ENCODE data around the gene SLC13A4.
"Not testable (repeated sequence)": the region's sequence is repeated elsewhere in the genome, so short reads cannot be mapped to it uniquely, and the experiment has no call there.

Gene SLC13A4

DNA sequence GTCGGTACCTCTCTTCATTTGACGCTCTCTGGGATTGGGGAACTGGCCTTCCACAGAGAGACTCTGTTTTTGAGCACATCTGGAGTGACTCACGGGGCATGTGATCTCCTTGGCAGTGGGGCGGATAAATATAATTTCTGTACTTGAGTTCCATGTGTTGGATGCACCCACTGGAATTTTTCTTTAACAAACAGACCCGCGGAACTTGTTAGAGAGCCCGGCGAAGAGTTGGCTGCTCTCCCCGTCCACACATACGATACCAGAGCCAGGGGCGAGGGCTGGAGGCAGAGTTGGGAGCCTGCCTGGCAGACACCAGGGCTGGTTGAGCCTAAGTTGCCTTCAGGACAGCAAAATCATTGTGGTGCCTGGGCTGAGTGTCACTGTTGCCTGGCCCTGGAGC, 20.8 kb upstream of the SLC13A4 start, which contains the start of gene FAM180A:
FAM180A (minus strand) TSS at position 44 of the 400 bp plus-strand sequence. CDS start 233 bp downstream, outside the sequence.
- peak; percentile 74 for DNase-seq

- DNase-seq = no peak
Measured at GRCh38 chr7:135747366-135747765, 19.4 kb upstream of the SLC13A4 start.

- peak; percentile 22 for DNase-seq
Measured at GRCh38 chr7:135745703-135746312, 17.8 kb upstream of the SLC13A4 start.

DNA sequence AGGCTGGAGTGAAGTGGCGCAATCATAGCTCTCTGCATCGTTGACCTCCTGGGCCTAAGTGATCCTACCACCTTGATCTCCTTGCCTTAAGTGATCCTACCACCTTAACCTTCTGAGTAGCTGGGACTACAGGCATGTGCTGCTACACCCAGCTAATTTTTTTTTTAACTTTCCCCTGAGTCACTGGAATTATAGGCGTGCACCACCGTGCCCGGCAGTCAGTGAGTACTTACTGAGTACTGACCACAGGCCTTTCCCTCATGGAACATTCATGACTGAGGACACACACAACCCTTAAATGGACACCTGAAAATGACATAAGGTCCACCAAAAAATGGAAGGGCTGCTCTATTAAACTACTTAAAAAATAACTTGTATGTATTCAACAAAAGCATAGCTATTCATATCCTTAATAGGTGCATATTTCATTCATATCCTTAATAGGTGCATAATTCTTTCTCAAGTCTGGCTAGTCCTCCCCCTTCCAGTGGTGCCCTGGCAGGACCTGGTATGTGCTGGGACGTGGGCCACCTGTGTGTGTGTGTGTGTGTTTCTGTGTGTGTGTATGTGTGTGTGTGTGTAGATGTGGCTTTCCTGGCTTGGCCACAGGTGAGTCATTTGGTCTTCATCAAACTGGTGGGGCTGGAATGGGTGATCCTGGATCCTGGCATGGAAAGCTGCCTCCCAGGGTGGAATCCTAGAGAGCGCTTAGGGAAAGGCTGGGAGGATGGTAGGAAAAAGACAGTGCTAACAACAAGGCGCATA, 17.1 kb upstream of the SLC13A4 start:
- no peak for DNase-seq

GRCh38 chr7:135743907-135744731, 16.1 kb upstream of the SLC13A4 start:
- DNase-seq = peak; percentile 75

DNA sequence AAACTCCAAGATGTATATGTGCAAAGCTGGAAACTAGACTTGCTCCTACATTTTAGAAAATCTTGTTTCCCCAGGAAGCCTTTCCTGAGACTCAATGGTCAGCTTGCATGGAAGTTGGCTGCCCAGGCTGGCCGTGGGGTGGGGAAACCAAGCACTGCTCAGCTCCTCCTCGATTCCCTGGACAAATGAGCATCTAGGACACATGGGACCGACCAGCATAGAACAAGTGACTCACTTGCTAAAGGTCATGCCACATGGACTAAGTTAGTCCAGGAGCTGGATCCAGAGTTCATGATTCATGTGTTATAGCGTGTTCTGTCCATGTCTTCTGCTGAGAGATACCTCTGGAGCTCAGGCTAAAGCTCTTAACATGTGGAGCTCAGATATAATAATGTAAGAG, 14.4 kb upstream of the SLC13A4 start:
- no peak for DNase-seq

DNA sequence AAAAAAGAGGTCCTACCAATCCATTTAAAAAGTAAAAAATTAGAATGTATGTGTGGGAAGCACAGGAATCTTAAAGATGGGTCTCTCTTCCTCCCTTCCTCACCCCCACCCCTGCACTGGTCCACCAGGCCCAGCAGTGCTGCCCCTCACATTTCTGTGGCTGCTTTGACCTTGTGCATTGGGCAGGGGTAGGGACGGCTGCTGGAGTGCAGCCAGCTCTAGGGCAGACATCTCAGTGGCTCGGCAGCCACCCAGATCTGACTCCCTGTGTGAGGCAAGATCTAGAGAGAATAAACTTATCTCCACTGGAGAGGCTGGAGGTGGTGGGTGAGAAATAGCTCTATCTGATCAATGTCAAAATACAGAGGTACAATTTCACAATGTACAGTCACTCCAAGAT, 13.9 kb upstream of the SLC13A4 start:
- DNase-seq = no peak

- DNase-seq = no peak
Measured at GRCh38 chr7:135740889-135741288, 12.9 kb upstream of the SLC13A4 start.

GRCh38 chr7:135737306-135737647, 9.3 kb upstream of the SLC13A4 start:
- DNase-seq = not testable (repeated sequence)

- DNase-seq = no peak
Measured at GRCh38 chr7:135736586-135737305, 8.8 kb upstream of the SLC13A4 start.

- no peak for DNase-seq
Measured at GRCh38 chr7:135734343-135734689, 6.3 kb upstream of the SLC13A4 start.

DNA sequence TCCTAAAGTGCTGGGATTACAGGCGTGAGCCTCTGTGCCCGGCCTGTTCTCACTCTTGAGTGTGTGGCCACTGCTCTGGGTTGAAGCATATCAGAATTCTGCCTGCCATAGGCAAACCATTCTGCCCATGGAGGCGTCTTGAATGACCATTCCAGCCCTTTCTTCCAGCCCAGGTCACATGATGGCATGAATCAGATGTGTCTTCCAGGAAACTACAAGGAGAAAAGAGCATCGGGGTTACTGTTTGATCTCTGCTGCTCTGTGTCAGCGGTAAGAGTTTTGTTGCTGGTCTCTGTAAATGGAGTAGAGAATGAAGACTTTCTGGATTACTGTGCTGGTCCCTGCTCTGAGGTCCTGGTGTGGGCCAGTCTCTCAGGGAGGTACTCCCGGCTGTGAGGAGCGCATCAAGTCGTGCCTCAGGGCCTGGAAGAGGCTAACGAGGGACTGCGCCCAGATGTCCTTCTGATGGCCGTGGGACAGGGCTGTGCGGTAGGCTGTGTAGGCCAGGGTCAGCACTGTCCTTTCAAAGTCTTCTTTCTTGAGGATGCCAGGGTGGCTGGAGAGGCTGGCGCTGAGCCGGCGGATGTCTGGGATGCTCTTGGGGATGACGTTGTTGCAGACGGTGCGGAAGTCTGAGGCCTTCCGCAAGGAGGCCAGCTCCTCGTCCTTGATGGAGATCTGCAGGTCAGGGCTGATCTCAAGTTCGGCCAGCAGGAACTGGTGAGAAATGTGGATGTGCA, 5.8 kb upstream of the SLC13A4 start:
- DNase-seq = no peak

DNA sequence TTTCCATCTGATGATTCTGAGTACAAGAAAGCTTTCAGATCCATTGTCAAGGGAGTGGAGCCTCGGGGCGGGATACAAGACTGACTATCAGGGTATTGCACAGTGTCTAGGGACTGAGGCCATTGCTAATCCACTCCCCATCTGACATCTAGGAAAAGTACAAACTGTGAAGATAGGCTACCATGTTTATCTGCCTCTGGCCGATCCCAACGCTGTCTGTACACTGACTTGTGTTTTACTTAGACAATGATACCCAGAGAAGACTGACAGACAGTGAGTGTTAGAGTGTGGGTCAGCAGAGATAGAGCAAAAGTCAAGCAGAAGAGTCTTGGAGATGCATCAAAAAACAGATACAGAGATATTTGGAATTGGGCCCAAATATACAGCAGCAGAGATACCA, 3.1 kb upstream of the SLC13A4 start:
- no peak for DNase-seq

DNA sequence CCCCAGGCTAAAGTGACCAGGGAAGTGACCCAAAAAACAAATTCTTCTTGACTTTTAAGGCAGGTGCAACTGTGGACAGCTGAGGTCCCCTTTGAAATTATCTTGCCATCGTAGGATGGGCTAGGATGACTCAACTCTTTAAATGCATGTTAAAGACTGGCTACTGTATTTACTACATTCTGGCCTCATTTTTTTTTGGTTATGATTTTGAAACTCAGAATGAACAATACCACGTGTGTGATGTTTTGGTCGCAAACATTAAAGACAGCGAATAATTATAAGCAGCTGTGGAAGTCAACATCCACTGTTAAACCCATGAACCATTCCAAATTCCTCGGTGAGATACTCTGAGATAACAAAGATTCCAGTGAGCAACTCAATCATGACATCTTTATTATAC, 1.2 kb upstream of the SLC13A4 start:
- no peak for DNase-seq

- DNase-seq = no peak
Measured at GRCh38 chr7:135726911-135727673, 894 bp downstream of the SLC13A4 start.

DNA sequence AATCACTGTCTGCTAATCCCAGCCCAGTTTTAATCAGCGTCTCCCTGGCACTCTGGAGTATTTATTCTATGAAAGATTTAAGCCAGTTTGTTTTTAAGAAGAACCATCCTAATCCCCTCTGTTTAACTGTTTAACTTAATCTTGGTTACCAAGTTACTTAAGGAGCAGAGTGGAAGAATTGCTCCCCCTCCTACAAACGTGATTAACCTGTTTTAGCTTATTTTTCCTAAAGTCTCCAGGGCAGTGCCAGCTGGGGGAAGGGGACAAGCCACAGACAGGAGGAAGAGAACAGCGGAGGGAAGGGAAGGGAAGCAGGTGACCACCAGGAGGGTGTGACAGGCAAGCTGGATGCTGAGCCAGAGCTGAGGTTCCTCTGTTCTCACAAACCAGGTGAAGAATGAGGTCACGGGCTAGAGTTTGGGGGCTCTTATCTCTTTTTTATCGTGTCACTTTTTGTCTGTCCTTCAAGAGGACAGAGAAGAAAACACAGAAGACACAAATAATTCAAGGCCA, 1.7 kb downstream of the SLC13A4 start:
- no peak for DNase-seq

GRCh38 chr7:135723411-135723810, 4.6 kb downstream of the SLC13A4 start:
- no peak for DNase-seq

GRCh38 chr7:135721198-135721820, 6.7 kb downstream of the SLC13A4 start:
- DNase-seq = no peak

GRCh38 chr7:135719688-135720087, 8.3 kb downstream of the SLC13A4 start:
- DNase-seq = no peak

DNA sequence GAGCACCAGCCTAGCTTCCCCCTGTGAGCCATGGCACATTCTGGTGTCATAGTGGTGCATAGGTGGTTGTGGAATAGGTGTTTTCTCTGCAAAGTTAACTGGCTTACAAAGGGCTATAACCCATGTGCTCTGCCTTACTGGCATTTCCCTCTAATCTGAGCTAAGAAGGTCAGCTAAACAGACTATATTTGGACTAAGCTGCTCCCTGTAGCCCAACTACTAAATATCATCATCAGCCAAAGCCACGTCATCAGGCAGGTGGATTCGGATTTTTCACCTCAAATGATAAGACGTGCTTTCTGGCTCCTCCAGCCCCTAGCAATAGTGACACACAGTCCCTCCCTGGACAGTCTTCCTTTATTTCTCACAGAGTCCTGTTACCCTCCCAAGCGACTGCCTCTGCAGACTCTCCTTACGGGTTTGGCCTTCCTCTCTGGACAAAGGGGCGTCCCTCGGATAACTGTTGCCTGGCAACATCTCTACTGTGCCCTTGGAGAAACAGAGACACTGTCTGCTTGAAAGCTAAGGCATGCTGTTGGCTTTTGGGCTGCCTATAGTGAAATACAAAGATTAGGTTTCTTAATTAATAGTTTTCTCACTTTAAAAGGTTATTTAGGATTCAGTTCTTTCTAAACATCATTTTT, 9.1 kb downstream of the SLC13A4 start:
- DNase-seq = no peak

Measured in NCI-H446 treated with DMSO at 0.1 percent for 48 hours (cell line).